Measurements from ENCODE around the gene TBC1D5.

DNA sequence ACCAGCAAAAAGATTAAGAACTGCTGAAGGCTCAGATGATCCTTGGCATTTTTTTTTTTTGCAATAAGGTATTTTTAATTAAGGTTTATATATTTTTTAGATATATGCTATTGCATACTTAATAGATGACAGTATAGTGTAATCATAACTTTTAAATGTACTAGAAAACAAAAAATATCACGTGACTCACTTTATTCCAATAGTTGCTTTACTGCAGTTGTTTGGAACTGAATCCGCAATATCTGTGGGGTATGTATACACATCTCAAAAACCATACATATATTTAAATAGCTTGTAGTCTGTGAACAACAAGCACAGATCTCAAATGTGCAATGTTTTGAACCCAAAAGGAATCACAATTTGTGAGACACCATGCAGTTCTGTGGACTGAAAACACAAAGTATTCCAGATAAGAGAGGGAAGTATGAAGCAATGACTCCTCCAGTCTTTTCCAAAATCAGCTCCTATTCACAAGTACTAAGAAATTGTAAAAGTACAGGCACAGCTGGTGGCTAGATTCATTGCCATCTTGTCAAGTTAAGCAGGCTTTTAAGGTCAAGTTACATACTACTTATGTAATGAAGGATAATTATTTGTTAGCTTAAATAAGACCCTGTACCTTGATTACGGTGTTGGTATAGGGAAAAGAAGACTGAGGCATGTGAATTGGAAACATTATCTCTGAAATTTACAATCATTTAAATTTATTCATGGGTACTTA lies 331.1 kb downstream of the TBC1D5 start:
- TF ChIP-seq, protein P1, sequence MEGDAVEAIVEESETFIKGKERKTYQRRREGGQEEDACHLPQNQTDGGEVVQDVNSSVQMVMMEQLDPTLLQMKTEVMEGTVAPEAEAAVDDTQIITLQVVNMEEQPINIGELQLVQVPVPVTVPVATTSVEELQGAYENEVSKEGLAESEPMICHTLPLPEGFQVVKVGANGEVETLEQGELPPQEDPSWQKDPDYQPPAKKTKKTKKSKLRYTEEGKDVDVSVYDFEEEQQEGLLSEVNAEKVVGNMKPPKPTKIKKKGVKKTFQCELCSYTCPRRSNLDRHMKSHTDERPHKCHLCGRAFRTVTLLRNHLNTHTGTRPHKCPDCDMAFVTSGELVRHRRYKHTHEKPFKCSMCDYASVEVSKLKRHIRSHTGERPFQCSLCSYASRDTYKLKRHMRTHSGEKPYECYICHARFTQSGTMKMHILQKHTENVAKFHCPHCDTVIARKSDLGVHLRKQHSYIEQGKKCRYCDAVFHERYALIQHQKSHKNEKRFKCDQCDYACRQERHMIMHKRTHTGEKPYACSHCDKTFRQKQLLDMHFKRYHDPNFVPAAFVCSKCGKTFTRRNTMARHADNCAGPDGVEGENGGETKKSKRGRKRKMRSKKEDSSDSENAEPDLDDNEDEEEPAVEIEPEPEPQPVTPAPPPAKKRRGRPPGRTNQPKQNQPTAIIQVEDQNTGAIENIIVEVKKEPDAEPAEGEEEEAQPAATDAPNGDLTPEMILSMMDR (IDR thresholded peaks at IDR 0.05), result no peak
- no peak for TF ChIP-seq EZH2 (IDR thresholded peaks at IDR 0.05; ENCODE audit: borderline replicate concordance, insufficient read depth, low read depth, low read length, poor library complexity, severe bottlenecking)

Measured in B cell (primary cell).